NOMO-1 (cell line): ENCODE data around the gene LRRC17.

Experiments used
- DNase-seq, 2 experiments: peaks; one replicate each; lab custom pipeline; 2025; ENCODE audit not compliant: unreplicated experiment in 2 of 2; lab: John Stamatoyannopoulos, UW

LRRC17 gene

DNA sequence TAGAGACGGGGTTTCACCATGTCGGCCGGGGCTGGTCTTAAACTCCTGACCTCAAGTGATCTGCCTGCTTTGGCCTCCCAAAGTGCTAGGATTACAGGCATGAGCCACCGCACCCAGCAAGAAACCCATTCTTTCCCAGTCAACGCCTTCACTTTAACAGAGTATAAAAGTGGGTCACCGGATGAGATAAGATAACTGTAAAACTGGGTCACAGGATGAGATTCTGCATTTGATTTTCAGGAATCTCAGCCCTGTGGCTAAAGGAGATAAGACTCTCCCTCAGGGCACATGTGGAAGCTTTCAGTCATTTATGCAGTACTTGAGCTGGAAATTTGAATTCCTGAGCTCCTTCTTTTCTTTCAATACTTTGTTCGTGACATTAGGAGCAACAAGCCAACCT is 70.8 kb downstream of the LRRC17 start:
- no peak for DNase-seq

DNA sequence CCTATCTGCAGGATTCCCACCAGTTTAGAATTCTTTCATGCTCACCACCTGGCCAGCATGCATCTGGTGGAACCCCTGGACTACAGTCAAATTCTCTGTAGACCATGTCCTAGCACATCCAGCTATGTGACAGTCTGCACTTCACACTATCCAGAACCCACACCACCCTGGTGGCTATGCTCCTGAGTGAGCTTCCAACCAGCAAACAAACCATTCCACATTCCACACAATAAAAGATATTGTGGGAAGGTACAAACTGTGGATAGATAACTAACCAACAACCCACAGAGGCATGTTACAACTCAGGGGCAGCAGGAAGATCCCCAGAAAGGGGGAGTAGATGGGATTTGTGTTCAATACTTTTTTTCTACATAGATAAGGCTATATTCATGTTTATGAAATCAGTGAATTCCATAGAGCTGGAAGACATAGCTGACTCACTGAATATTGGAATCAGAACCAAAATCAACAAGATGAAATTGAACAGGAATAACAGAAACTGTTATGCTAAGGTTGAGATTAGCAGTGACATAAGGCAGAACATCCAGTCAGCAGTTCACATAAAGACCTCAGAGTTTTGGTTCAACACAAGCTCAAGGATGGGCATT is 72.5 kb downstream of the LRRC17 start:
- no peak for DNase-seq

DNA sequence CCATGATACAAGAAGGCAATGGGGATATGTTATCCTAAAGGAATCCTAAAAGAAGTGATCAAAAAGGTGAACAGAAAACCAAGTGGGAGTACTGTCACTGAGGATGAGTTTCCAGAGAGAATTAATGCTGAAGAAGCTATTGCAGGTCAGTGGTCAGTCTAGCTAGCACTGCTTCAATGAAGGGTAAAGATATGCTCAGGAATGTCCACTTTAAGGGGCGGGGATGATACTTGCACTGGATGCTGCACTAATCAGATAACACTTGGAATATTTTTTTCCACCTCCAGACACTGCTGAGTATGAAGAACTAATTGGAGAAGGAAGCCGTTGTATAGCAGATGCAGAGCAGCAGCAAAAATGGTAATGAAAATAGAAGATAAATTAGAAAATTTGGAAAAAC is 75.3 kb downstream of the LRRC17 start:
- no peak for DNase-seq

DNA sequence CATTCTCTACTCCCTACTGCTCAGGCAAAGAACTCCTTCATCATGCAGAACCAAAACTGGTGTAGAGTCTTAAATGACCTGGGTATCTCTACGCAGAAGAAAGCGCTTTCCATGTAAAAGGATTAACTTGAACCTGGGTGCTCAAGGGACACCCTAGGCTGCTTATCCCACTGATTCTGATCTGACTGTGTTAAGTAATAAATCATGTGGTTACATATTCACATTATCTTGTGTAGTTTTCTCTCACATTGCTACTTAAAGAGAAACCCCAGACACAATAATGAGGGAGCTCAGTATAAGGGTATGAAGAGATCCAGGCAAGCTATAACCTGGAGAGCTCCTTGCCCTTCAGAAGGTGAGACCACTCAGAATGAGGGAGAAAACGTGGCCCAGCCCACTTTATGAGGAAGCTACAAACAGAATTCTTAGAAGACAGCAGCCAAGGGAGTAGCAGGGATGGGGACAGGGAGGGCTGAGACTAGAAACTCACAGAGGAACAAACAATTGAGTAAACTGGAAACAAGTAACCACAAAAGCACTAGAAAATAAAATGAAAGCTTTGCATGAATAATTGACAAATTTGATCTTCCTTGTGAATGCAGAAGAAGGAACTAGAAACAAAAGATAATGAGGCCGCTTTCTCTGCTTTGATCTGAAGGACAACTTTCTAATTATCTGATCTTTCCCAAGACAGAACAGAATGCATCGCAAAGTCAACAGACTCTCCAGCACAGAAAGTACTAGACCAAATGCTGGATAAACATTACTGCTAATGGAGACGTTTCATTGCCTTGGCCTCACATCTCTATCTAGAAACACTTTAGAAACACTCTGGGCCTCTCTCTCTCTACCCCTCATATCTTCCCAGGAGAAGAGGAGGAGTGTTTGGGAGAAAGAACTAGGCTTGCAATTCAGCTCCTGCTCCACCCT is 76.1 kb downstream of the LRRC17 start:
- peak in 1 of 2 experiments; percentile 45 for DNase-seq

DNA sequence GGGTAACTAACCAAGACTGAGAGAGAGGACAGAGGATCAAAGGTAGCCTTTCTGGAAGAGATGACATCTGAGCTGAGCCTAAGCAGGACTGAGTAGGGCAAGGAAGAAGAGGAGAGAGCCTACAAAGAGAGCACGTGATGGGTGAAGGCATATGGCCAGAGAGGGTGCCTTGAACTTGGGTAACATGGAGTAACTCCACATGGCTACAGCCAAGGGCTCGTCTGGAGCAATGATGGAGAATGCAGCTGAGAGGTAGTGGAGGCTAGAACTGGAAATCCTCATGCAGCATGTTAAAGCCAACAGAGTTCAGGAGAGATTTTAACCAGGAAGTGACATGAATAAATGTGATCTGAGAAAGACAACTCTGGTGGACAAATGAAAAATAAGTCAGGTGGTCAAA is 77.8 kb downstream of the LRRC17 start:
- no peak for DNase-seq

DNA sequence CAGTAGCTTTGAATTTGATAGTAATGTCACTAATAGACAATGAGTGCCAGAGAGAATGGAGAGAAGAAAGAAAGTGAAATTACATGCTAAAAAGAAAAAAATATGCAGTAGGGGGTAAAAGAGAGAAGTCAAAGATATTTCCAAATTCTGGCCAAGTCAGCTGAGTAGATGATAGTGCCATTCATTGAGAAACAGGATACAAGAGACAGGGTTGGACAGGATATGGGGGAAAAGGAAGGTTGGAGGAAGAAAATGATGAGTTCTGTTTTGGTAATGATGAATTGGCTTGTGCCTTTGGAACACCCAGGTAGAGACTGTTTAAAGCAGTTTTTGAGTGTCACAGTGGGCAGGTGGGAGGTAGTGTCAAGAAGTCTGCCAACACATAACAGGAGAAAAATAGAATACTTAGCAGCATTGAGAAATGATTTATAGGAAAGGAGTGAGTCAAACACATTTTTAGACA is 78.3 kb downstream of the LRRC17 start:
- peak; percentile 5 to 20 for DNase-seq

DNA sequence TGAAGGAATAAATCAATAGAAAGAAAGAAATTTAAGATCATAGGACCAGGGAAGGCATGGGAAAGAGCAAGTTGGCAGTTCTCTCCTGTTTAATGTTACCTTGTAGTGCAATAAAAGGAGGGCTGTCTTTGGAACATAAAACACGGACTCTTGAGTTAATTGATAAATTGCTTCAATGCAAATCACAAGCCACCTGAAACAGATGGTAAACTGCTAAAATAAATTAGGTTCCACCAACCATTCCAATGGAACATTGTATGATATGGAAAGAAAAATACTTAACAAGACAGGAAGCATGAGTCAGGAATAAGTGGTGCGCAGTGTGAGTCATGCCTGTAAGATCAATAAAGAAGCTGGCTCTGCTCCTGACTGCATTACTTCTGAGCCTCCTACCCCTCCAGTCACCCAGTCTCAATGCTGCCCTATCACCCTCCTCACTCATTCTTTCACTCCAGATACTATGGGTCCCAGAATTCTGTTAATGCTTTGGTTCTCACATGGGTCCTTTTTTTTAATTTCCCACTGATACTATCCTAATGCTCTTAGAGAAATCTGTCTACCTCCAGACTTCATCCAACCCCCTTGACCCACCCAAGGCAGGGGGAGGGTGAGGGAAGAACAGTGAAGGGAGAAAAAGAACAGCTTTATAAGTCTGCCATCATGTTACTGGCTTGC is 78.9 kb downstream of the LRRC17 start:
- DNase-seq: peak in 1 of 2 experiments; percentile 32

DNA sequence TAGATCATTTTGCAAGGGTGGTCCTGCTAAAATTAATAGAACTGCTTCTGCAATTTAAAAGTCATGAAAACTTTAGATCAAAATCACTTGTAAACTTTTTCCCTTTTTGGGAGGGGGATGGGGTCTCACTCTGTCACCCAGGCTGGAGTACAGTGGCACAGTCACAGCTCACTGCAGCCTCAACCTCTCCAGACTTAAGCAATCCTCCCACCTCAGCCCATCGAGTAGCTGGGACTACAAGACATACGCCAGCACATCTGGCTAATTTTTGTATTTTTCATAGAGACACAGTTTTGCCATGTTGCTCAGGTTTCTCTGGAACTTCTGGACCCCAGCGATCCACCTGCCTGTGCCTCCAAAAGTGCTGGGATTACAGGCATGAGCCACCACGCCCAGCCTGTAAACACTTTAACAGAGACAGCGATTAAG is 79.7 kb downstream of the LRRC17 start:
- no peak for DNase-seq

DNA sequence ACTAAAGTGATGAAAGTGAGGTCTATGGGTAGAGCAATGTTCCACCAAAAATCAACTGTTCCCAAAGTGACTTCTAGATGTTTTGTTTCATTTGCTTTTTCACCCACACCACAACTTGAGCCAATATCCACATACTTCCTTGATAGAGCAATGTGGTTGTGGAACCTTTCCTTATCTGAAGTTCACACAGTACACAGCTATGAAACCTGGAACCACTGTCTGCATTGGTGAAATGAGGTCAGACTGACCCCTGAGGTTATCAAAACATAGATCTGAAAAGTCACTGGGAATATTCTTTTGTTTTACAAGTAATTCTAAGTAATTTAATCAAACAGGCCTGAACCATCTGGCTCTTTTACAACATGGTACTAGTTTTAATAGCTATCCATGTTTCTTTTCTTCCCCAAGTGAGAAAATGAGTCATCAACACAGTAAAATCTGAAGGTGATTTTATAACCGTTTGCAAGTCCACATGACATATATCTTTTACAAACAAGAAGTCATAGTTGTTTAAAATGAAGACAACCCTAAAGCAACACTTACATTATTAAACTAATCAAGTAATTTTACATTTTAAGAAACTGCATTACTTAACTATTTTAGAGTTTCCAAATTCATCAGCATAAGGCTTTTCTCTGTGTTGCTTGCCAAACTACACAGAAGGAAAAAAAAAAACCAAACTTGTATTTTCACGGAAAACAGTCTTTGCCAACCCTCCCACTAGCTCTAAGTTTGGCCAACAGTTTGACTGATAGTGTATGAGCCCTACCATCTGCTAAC is 80.3 kb downstream of the LRRC17 start:
- DNase-seq: no peak

DNA sequence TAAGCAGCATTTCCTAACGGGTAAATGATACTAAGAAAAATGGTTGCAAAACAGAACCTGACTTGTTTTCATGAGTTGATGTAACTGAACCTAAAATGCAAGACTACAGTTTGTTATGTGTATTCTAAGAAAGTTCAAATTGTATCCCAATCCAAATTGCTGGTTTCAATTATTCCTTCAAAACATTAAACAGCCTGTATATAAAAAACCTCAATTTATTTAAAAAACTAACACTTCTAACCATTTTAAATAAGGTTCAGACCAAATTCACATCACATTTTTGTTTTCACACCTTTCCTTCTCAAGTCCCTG is 80.9 kb downstream of the LRRC17 start:
- no peak for DNase-seq

DNA sequence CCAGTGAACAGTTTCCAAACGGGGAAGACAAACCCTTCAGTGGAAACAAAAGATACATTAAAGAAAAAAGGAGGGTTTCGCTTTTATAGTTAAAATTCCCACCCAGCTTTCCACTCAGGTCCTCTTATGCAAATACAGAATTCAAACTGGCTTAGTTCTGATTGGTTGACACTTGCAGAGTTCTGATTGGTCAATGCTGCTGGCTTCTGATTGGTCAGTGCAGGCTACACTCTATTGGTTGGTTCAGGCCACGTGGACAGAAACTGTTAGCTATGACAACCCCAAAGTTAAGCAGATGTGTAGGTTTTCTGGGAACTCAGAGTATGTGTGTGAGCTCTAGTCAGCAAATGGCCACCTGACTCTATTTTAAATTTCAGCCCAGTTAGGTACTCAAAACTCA is 81.8 kb downstream of the LRRC17 start:
- no peak for DNase-seq
